ENCODE data around the gene GDPD5.
A peak's percentile ranks its signal among the peaks of the same experiment; 100 is the strongest.

Gene GDPD5

DNA sequence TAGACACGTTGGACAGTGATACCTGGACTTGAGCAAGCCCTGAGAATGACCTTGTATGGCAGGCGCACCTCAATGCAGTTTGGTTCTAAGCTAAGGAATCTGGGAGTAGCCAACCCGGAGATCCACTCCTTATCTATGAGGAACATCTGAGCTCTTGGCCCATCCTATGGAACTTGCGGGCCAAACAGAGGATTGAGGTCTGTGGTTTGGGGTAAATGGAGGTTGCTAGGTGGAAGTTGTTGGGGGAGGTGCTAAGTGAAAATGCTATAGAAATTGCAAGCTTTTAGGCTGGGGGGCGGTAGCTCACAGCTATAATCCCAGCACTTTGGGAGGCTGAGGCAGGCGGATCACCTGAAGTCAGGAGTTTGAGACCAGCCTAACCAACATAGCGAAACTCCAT lies 8.9 kb downstream of the GDPD5 start:
- 0 out of 2 replicates have a peak, but pooled peaks cover 7% of the 10 kb centered on the region for H3K36me3 ChIP-seq
- peak overlapping the region; percentile 71 for H3K4me2 ChIP-seq
- no peak overlapping the region for H3K27ac ChIP-seq
- H3K4me1 ChIP-seq: peaks cover 62% of the 10 kb centered on the region
- H3K4me3 ChIP-seq: no peak overlapping the region
- no peaks in the 10 kb centered on the region for H4K20me1 ChIP-seq
- no peak for TF ChIP-seq Cebpa-rat (IDR thresholded peaks at IDR 0.05)
- H3K27me3 ChIP-seq: no peaks in the 10 kb centered on the region
- H3K9ac ChIP-seq: no peak overlapping the region
- peaks cover 9% of the 10 kb centered on the region for H3K9me3 ChIP-seq

DNA sequence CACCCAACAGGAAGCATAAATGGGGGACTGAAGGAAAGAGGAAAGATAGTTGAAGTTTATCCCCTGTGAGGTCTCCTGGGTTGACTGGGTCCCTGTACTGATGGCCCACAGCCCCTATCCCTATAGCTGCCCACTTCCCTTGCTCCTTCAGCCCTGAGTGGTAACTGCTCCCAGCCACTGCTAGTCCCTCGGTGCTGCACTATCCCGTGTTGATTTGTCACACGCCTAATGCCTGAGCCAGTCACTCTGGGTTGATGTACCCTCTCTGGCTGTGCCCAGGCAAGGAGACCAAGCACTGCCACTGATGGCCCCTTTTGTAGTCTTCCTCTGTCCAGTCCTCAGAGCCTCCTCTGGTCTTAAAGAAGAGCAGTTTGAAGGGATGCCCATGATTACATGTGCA lies 9.6 kb downstream of the GDPD5 start:
- peaks cover 62% of the 10 kb centered on the region for H3K4me1 ChIP-seq
- peak overlapping the region; percentile 71; the same call in 1 of the 2 replicates for H3K4me2 ChIP-seq
- no peak for TF ChIP-seq Cebpa-rat (IDR thresholded peaks at IDR 0.05)
- H3K36me3 ChIP-seq: 0 out of 2 replicates have a peak, but pooled peaks cover 7% of the 10 kb centered on the region
- no peak overlapping the region for H3K4me3 ChIP-seq
- no peak overlapping the region for H3K27ac ChIP-seq
- no peak overlapping the region for H3K9ac ChIP-seq
- no peaks in the 10 kb centered on the region for H3K27me3 ChIP-seq
- peaks cover 9% of the 10 kb centered on the region for H3K9me3 ChIP-seq
- H4K20me1 ChIP-seq: no peaks in the 10 kb centered on the region

DNA sequence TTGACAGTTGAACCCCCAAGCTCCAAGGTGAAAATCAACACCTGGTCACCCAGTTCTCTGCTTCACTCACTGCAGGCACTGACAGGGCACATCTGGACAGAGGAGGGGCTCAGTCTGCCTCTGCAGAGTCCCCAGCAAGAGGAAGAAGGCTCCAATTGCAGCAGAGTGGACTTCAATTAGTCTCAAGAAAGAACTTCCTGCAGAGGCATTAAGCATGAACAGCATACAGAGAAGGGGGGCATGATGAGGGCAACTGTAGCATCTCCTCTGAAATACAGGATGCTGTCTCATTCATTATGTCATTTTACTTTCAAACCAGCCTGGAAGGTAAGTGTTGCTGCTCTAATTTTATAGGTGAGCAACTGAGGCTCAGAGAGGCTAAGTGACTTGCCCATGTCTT lies 11.1 kb downstream of the GDPD5 start:
- TF ChIP-seq Cebpa-rat (IDR thresholded peaks at IDR 0.05): no peak
- H3K36me3 ChIP-seq: 0 out of 2 replicates have a peak, but pooled peaks cover 7% of the 10 kb centered on the region
- H3K27me3 ChIP-seq: no peaks in the 10 kb centered on the region
- peaks cover 48% of the 10 kb centered on the region for H3K4me1 ChIP-seq
- peak overlapping the region; percentile 34 for H3K4me2 ChIP-seq
- H3K9ac ChIP-seq: no peak overlapping the region
- no peak overlapping the region for H3K4me3 ChIP-seq
- peaks cover 9% of the 10 kb centered on the region for H3K9me3 ChIP-seq
- H3K27ac ChIP-seq: no peak overlapping the region
- no peaks in the 10 kb centered on the region for H4K20me1 ChIP-seq

DNA sequence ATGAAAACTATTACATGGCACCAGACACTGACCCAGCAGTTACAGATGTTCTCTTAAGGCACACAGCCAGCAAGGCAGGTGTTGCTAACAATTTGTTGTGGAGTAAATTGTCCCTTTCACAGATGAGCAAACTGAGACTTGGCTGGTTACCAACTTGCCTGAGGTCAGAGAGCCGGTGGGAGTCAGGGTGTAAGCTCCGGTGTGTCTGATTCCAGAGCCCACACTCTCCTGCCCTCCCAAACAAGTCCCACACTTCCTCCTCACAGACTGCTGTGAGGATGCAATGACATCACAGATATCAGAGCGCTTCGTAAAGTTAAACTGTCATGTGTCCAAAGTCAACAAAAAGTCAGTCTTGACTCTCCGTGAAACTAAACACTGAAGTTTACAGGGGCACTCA lies 12.5 kb downstream of the GDPD5 start:
- TF ChIP-seq Cebpa-rat (IDR thresholded peaks at IDR 0.05): no peak
- no peak overlapping the region for H3K4me2 ChIP-seq
- H3K4me1 ChIP-seq: peaks cover 44% of the 10 kb centered on the region
- no peak overlapping the region for H3K27ac ChIP-seq
- H3K9me3 ChIP-seq: peaks cover 9% of the 10 kb centered on the region
- no peak overlapping the region for H3K4me3 ChIP-seq
- no peak overlapping the region for H3K9ac ChIP-seq
- no peaks in the 10 kb centered on the region for H4K20me1 ChIP-seq
- no peaks in the 10 kb centered on the region for H3K27me3 ChIP-seq
- 0 out of 2 replicates have a peak, but pooled peaks cover 7% of the 10 kb centered on the region for H3K36me3 ChIP-seq

DNA sequence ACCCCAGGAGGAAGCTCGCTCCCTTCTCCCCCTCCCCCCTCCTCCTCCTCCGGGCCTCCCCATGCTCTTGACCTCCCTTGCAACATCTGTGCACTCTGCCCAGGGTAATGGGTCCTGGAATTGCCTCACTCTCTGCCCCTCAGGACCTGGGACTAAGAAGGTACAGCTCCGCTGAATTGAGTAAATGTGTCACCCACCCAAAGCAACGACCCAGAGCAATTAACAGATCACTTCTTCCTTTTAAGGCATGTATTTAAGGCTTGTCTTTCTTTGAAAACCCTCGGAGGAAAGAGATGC lies 15.1 kb downstream of the GDPD5 start:
- H3K27me3 ChIP-seq: no peaks in the 10 kb centered on the region
- peaks cover 30% of the 10 kb centered on the region for H3K4me1 ChIP-seq
- no peak overlapping the region for H3K4me3 ChIP-seq
- no peak overlapping the region for H3K4me2 ChIP-seq
- no peak overlapping the region for H3K9ac ChIP-seq
- H3K27ac ChIP-seq: no peak overlapping the region
- TF ChIP-seq Cebpa-rat (IDR thresholded peaks at IDR 0.05): no peak
- no peaks in the 10 kb centered on the region for H4K20me1 ChIP-seq
- H3K9me3 ChIP-seq: 0 out of 2 replicates have a peak, but pooled peaks cover under 1% of the 10 kb centered on the region
- H3K36me3 ChIP-seq: no peaks in the 10 kb centered on the region

DNA sequence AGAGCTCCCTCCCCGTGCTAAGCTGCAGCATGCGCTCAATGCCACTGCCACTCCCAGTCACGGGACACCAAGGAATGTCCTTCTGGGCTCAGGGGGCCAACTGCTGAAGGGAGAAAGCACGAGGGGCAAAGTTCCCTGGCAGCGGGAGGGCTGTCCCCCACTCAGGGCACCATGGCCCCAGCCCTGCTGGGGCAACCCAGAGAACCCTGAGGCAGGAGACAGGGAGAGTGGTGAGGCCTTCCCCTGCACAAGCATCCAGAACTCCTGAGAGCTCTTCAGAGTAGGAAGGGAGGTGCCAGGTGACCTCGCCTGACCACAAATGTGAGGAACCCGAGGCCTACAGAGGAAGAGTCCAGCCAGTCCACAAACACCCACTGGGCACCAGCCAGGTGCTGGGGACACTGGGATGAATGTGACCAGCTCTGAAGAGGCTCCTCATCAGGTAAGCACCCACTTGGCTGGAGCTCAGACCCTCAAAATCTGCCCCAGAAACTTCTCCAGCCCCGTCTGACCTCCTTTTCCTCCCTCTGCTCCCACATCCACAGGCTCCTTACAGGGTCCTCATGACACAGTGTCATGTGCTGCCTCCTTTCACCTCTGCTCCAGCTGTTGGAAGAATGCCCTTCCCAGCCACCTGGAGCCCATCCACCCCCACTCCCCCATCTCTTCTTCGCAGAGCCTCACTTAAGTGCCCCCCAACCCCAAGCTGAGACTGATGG lies 15.6 kb downstream of the GDPD5 start:
- H3K36me3 ChIP-seq: no peaks in the 10 kb centered on the region
- no peaks in the 10 kb centered on the region for H3K27me3 ChIP-seq
- no peak overlapping the region for H3K4me2 ChIP-seq
- H3K4me3 ChIP-seq: no peak overlapping the region
- no peaks in the 10 kb centered on the region for H3K9me3 ChIP-seq
- H3K9ac ChIP-seq: no peak overlapping the region
- no peak for TF ChIP-seq Cebpa-rat (IDR thresholded peaks at IDR 0.05)
- H4K20me1 ChIP-seq: no peaks in the 10 kb centered on the region
- no peak overlapping the region for H3K27ac ChIP-seq
- peaks cover 28% of the 10 kb centered on the region for H3K4me1 ChIP-seq

GRCh38 chr11:75509020-75509720 lies 16.6 kb downstream of the GDPD5 start:
- H3K27ac ChIP-seq: no peak overlapping the region; the same call in 1 of the 2 replicates
- H3K4me3 ChIP-seq: no peak overlapping the region
- peak overlapping the region; percentile 61 for H3K4me2 ChIP-seq
- no peaks in the 10 kb centered on the region for H3K9me3 ChIP-seq
- no peaks in the 10 kb centered on the region for H4K20me1 ChIP-seq
- TF ChIP-seq Cebpa-rat (IDR thresholded peaks at IDR 0.05): no peak
- H3K9ac ChIP-seq: no peak overlapping the region; the same call in 1 of the 2 replicates
- H3K36me3 ChIP-seq: no peaks in the 10 kb centered on the region
- H3K4me1 ChIP-seq: peaks cover 18% of the 10 kb centered on the region
- no peaks in the 10 kb centered on the region for H3K27me3 ChIP-seq

DNA sequence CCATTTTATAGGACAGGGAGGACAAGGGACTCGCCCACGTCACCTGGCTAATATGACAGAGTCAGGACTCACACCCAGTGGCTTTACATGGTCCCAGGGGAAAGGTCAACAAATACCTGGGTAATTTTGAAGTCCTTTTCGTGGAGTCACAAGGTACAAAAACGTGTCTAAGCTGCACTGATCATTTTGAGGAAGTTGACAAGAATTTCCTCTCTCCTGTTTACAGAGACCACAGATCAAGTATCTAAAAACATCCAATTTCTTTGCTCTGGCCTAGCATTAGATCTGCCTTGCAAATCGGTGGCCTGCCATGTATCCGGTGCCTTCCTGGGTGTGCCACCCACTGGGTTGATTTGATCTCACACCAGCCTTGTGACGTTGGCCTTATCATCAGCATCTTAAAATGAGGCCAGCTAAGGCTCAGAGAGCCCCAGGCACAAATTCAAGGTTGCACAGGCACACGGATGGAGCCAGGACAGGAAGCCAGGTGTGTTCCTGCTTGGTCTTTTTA lies 17.6 kb downstream of the GDPD5 start:
- Histone ChIP-seq H3K4me2 (peak overlapping the region; percentile 61), H3K4me1 (peaks cover 16% of the 10 kb centered on the region), H4K20me1 (no peaks in the 10 kb centered on the region), H3K27me3 (no peaks in the 10 kb centered on the region), H3K9ac (no peak overlapping the region; the same call in 1 of the 2 replicates), H3K9me3 (no peaks in the 10 kb centered on the region), H3K4me3 (no peak overlapping the region), H3K36me3 (no peaks in the 10 kb centered on the region), H3K27ac (peak overlapping the region; percentile 35; the same call in 1 of the 2 replicates)
- TF ChIP-seq Cebpa-rat (IDR thresholded peaks at IDR 0.05): no peak

GRCh38 chr11:75507571-75507970 lies 18.2 kb downstream of the GDPD5 start:
- H3K4me1 ChIP-seq: peaks cover 16% of the 10 kb centered on the region
- no peaks in the 10 kb centered on the region for H4K20me1 ChIP-seq
- H3K9ac ChIP-seq: no peak overlapping the region
- no peaks in the 10 kb centered on the region for H3K36me3 ChIP-seq
- no peaks in the 10 kb centered on the region for H3K9me3 ChIP-seq
- TF ChIP-seq Cebpa-rat (IDR thresholded peaks at IDR 0.05): no peak
- H3K4me2 ChIP-seq: peak overlapping the region; percentile 61; the same call in 1 of the 2 replicates
- no peak overlapping the region for H3K4me3 ChIP-seq
- no peaks in the 10 kb centered on the region for H3K27me3 ChIP-seq
- H3K27ac ChIP-seq: no peak overlapping the region

DNA sequence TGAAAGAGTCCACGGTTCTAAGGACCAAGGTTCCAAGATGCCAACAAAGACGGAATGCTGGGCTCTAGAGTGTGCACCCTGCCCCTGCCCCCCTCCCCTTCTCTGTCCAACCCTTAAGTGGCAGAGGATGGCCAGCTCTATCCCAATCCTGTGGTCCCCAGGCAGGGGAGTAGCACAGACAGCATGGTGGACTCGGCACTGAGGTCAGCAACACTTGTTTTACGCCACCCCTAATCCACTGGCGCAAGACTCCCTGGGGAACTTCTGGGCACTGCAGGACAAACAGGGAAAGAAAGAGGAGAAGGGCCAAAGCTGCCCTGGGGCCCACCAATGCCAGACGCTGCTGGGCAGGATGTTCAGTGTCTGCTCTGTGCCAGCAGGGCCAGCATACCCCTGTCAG lies 18.9 kb downstream of the GDPD5 start:
- H3K9ac ChIP-seq: no peak overlapping the region
- H3K36me3 ChIP-seq: no peaks in the 10 kb centered on the region
- no peak overlapping the region for H3K4me3 ChIP-seq
- no peak overlapping the region for H3K4me2 ChIP-seq
- TF ChIP-seq Cebpa-rat (IDR thresholded peaks at IDR 0.05): no peak
- H3K27ac ChIP-seq: no peak overlapping the region
- H4K20me1 ChIP-seq: no peaks in the 10 kb centered on the region
- peaks cover 16% of the 10 kb centered on the region for H3K4me1 ChIP-seq
- no peaks in the 10 kb centered on the region for H3K9me3 ChIP-seq
- no peaks in the 10 kb centered on the region for H3K27me3 ChIP-seq
